ENCODE measurements around the gene LGR6.
"Not testable (repeated sequence)": the region's sequence is repeated elsewhere in the genome, so short reads cannot be mapped to it uniquely, and the experiment has no call there.

Gene LGR6

GRCh38 chr1:202165267-202165941 lies 28.2 kb upstream of the LGR6 start:
- ATAC-seq: no peak
- TF ChIP-seq GLIS3 (CRISPR knock-in tag; IDR thresholded peaks at IDR 0.05): no peak
- no peak for TF ChIP-seq PATZ1 (CRISPR knock-in tag; IDR thresholded peaks at IDR 0.05; ENCODE audit: borderline replicate concordance)
- no peak for TF ChIP-seq POU6F1 (CRISPR knock-in tag; IDR thresholded peaks at IDR 0.05; ENCODE audit: borderline replicate concordance, low read depth)
- no peak for TF ChIP-seq TOX (CRISPR knock-in tag; IDR thresholded peaks at IDR 0.05; ENCODE audit: borderline replicate concordance)
- TF ChIP-seq ZC3H10 (CRISPR knock-in tag; IDR thresholded peaks at IDR 0.05): no peak
- TF ChIP-seq ZNF70 (CRISPR knock-in tag; IDR thresholded peaks at IDR 0.05): no peak
- TF ChIP-seq CSDC2 (CRISPR knock-in tag; IDR thresholded peaks at IDR 0.05): no peak
- TF ChIP-seq BACH2 (CRISPR knock-in tag; IDR thresholded peaks at IDR 0.05; ENCODE audit: borderline replicate concordance): no peak
- TF ChIP-seq OSR1 (CRISPR knock-in tag; IDR thresholded peaks at IDR 0.05): no peak
- TF ChIP-seq TSHZ2 (CRISPR knock-in tag; IDR thresholded peaks at IDR 0.05): no peak
- TF ChIP-seq TCF4 (CRISPR knock-in tag; IDR thresholded peaks at IDR 0.05; ENCODE audit: borderline replicate concordance): no peak
- no peak for TF ChIP-seq CSRNP3 (CRISPR knock-in tag; IDR thresholded peaks at IDR 0.05)

- no peak for ATAC-seq
- TF ChIP-seq CREB5 (CRISPR knock-in tag; IDR thresholded peaks at IDR 0.05; ENCODE audit: low read depth): no peak
- TF ChIP-seq GLIS3 (CRISPR knock-in tag; IDR thresholded peaks at IDR 0.05): no peak
- TF ChIP-seq BACH2 (CRISPR knock-in tag; IDR thresholded peaks at IDR 0.05; ENCODE audit: borderline replicate concordance): no peak
- TF ChIP-seq SNAI2 (CRISPR knock-in tag; IDR thresholded peaks at IDR 0.05): no peak
These were observed 27.4 kb upstream of the LGR6 start for GRCh38 chr1:202165942-202166843.

GRCh38 chr1:202167054-202167453 lies 26.5 kb upstream of the LGR6 start:
- not testable (repeated sequence) for ATAC-seq

GRCh38 chr1:202167708-202168415 lies 25.7 kb upstream of the LGR6 start:
- peak; percentile 70 for ATAC-seq
- TF ChIP-seq ZNF8 (CRISPR knock-in tag; IDR thresholded peaks at IDR 0.05): no peak
- peak; percentile 96 for TF ChIP-seq TCF4 (CRISPR knock-in tag; IDR thresholded peaks at IDR 0.05; ENCODE audit: borderline replicate concordance)
- TF ChIP-seq ZFP30 (CRISPR knock-in tag; IDR thresholded peaks at IDR 0.05): no peak
- no peak for TF ChIP-seq PPARA (CRISPR knock-in tag; IDR thresholded peaks at IDR 0.05; ENCODE audit: borderline replicate concordance)
- no peak for TF ChIP-seq ZFP3 (CRISPR knock-in tag; IDR thresholded peaks at IDR 0.05)
- no peak for TF ChIP-seq ESRRG (CRISPR knock-in tag; IDR thresholded peaks at IDR 0.05)
- peak; percentile 80; the same call in 1 of the 2 replicates for TF ChIP-seq TSHZ2 (CRISPR knock-in tag; IDR thresholded peaks at IDR 0.05)
- TF ChIP-seq CSDC2 (CRISPR knock-in tag; IDR thresholded peaks at IDR 0.05): no peak
- TF ChIP-seq ZC3H10 (CRISPR knock-in tag; IDR thresholded peaks at IDR 0.05): no peak
- no peak for TF ChIP-seq GLIS3 (CRISPR knock-in tag; IDR thresholded peaks at IDR 0.05)
